K562 (cell line): Measurements from ENCODE around the gene MXRA7. TPM values are rescaled to one million over a fixed set of nuclear protein-coding genes. Genes with fewer than 3 reads are reported as not detected.

Source experiments
- AFF4 ChIP-seq: sonication (generic); formaldehyde crosslinking; IDR thresholded peaks from 2 replicates; pipeline ENCODE4 v1.8.0; 2023; ENCODE audit warnings: mild to moderate bottlenecking, missing genetic modification reagents
- ARNT ChIP-seq, 2 experiments: fragments of 450-650 bp; IDR thresholded peaks; 2 replicates each; pipeline ENCODE4 v1.6.1; 2016; ENCODE audit warnings: mild to moderate bottlenecking in 1 of 2
- CHD1 ChIP-seq: fragments of 200-600 bp; sonication (generic); IDR thresholded peaks from one replicate; pipeline ENCODE4 v1.6.1; 2012; ENCODE audit warnings: mild to moderate bottlenecking, moderate library complexity, low read length, inconsistent platforms
- CTCF ChIP-seq, 3 experiments: IDR thresholded peaks in 2 of 3; conservative IDR thresholded peaks in 1 of 3; 2 replicates each; pipeline ENCODE4 v1.5.1; 2011 to 2012; ENCODE audit warnings: low read length in 3 of 3, mild to moderate bottlenecking in 3 of 3, control low read depth in 2 of 3, improper control_type of control experiment in 1 of 3, inconsistent platforms in 1 of 3, low read depth in 1 of 3, mixed read lengths in 1 of 3, moderate library complexity in 1 of 3; ENCODE audit not compliant: insufficient read depth in 2 of 3
- CTCFL ChIP-seq: IDR thresholded peaks from 2 replicates; pipeline ENCODE4 v1.6.1; 2011; ENCODE audit warnings: borderline replicate concordance, low read depth, mild to moderate bottlenecking, moderate library complexity, low read length; ENCODE audit not compliant: insufficient read depth, poor library complexity, severe bottlenecking
- HMG20A ChIP-seq: fragments of 450-650 bp; formaldehyde crosslinking; conservative IDR thresholded peaks from 2 replicates; pipeline ENCODE4 v1.4.0; 2020; ENCODE audit warnings: mild to moderate bottlenecking, mixed read lengths
- KDM4B ChIP-seq, 2 experiments: fragments of 450-650 bp in 1 of 2; sonication (generic) in 1 of 2; IDR thresholded peaks; 2 replicates each; pipeline ENCODE4 v1.6.1; 2016 to 2017; ENCODE audit warnings: borderline replicate concordance in 2 of 2, antibody characterized with exemption in 1 of 2, low read depth in 1 of 2, mild to moderate bottlenecking in 1 of 2
- LEF1 ChIP-seq: fragments of 450-650 bp; IDR thresholded peaks from 2 replicates; pipeline ENCODE4 v1.6.1; 2016; ENCODE audit warnings: mild to moderate bottlenecking
- MBD1 ChIP-seq: fragments of 250-450 bp; sonication (Bioruptor Pico); IDR thresholded peaks from 2 replicates; pipeline ENCODE4 v1.8.0; 2022; ENCODE audit warnings: inconsistent platforms
- MITF ChIP-seq: IDR thresholded peaks from 2 replicates; pipeline ENCODE4 v1.6.1; 2014; ENCODE audit warnings: antibody characterized with exemption
- NONO ChIP-seq, 2 experiments: fragments of 200-400 bp in 1 of 2; fragments of 450-650 bp in 1 of 2; formaldehyde crosslinking in 1 of 2; IDR thresholded peaks; 2 replicates each; pipeline ENCODE4 v1.6.1; 2017; ENCODE audit warnings: low read depth in 2 of 2, mild to moderate bottlenecking in 2 of 2, moderate library complexity in 2 of 2, low read length in 1 of 2
- PKNOX1 ChIP-seq: fragments of 450-650 bp; IDR thresholded peaks from 2 replicates; pipeline ENCODE4 v1.6.1; 2016
- PURB ChIP-seq: sonication (generic); formaldehyde crosslinking; IDR thresholded peaks from 2 replicates; pipeline ENCODE4 v1.9.0; 2021; ENCODE audit warnings: low read depth, mild to moderate bottlenecking, missing genetic modification reagents
- TCF3 ChIP-seq: sonication (generic); formaldehyde crosslinking; IDR thresholded peaks from 2 replicates; pipeline ENCODE4 v1.4.0; 2020; ENCODE audit warnings: mild to moderate bottlenecking, missing genetic modification reagents
- polyA plus RNA-seq, 8 experiments: library from polyadenylated mRNA; depleted of rRNA in 4 of 8; stranded (reverse) in 5 of 8; unstranded in 3 of 8; fragments of >200 nt; fragmentation: Nextera tagmentation in 2 of 8; fragmentation: Illumina TruSeq in 1 of 8; extraction: Ambion mirVana in 2 of 8; extraction: Trizol in 1 of 8; gene quantifications; 2 replicates each; pipeline versions ENCODE4 v1.2.1 to v1.2.3, GENCODE V29; 2011 to 2014; ENCODE audit warnings: inconsistent platforms in 1 of 8, missing spikeins in 1 of 8
- total RNA-seq, 7 experiments: library from RNA; depleted of rRNA in 6 of 7; stranded (reverse); fragments of >200 nt in 6 of 7; fragmentation: Illumina TruSeq in 2 of 7; extraction: Trizol in 2 of 7; gene quantifications; 2 replicates each; pipeline versions ENCODE4 v1.2.1 to v1.2.3, GENCODE V29; 2011 to 2021; ENCODE audit warnings: low replicate concordance in 1 of 7

Gene MXRA7
- total and polyA plus RNA-seq, 9 of the 15 experiments (the other 6 are each of a cell fraction or from before 2014, with no cell fraction given), result 2.6 to 38.4 (median 14.3) TPM

- TF ChIP-seq AFF4 (CRISPR knock-in tag), result 0 out of 2 replicates have a peak, but pooled peaks have one; percentile 53
- peak; percentile 42; the same call in 1 of the 2 replicates for TF ChIP-seq PKNOX1
- no peak for TF ChIP-seq MITF
- TF ChIP-seq MBD1 (CRISPR knock-in tag), result no peak
- no peak for TF ChIP-seq NONO (IDR thresholded peaks at IDR 0.05; ENCODE audit: low read depth in 2 of 2, low read length in 1 of 2)
- peak; percentile 10 for TF ChIP-seq CTCFL
- no peak for TF ChIP-seq HMG20A
- no peak for TF ChIP-seq PURB (CRISPR knock-in tag)
- no peak for TF ChIP-seq TCF3 (CRISPR knock-in tag)
- no peak; a peak in 1 of 6 replicates for TF ChIP-seq CTCF (IDR thresholded peaks at IDR 0.05 in 2 of 3, conservative IDR thresholded peaks at IDR 0.05 in 1 of 3; ENCODE audit: insufficient read depth in 2 of 3, low read depth in 1 of 3, low read length in 3 of 3)
- TF ChIP-seq ARNT (IDR thresholded peaks at IDR 0.05), result peak in 1 of 2 experiments; percentile 38; a peak in 2 of 4 replicates
- no peak for TF ChIP-seq LEF1
- no peak for TF ChIP-seq CHD1
- TF ChIP-seq KDM4B (IDR thresholded peaks at IDR 0.05; ENCODE audit: borderline replicate concordance in 2 of 2, low read depth in 1 of 2), result no peak
Observed at GRCh38 chr17:76725580-76726230, 14.9 kb upstream of the MXRA7 start (continued).
